Aorta (tissue), 5 donors: ENCODE results near the gene TRIM47. TPM values are rescaled to one million over a fixed set of nuclear protein-coding genes. Genes with fewer than 3 reads are reported as not detected.

Experiments used
- ATAC-seq: fragments of 200-7000 bp; cut with Tn5 transposase; one replicate; pipeline ENCODE4 v1.9.1; 2022; ENCODE audit warnings: moderate library complexity; ENCODE audit not compliant: low FRiP score
- DNase-seq, 2 donors: peaks; one replicate each; pipeline ENCODE4 v3.0.0-alpha.2; 2020
- H3K27ac ChIP-seq, 2 donors: one replicate each; pipeline ENCODE4 v1.5.1; 2013; ENCODE audit warnings: low read length in 2 of 2, mild to moderate bottlenecking in 2 of 2, moderate library complexity in 2 of 2, control low read depth in 1 of 2, inconsistent platforms in 1 of 2, low read depth in 1 of 2
- H3K27me3 ChIP-seq, 2 donors: one replicate each; pipeline ENCODE4 v1.6.1; 2013; ENCODE audit warnings: control low read depth in 1 of 2, low read length in 1 of 2, mild to moderate bottlenecking in 1 of 2, moderate library complexity in 1 of 2; ENCODE audit not compliant: insufficient read depth in 2 of 2, control insufficient read depth in 1 of 2
- H3K36me3 ChIP-seq, 2 donors: one replicate each; pipeline ENCODE4 v1.6.1; 2013; ENCODE audit warnings: control low read depth in 1 of 2, low read length in 1 of 2, mild to moderate bottlenecking in 1 of 2; ENCODE audit not compliant: insufficient read depth in 2 of 2, control insufficient read depth in 1 of 2
- H3K4me1 ChIP-seq, 2 donors: one replicate each; pipeline ENCODE4 v1.6.1; 2013; ENCODE audit warnings: low read length in 2 of 2, control low read depth in 1 of 2, mild to moderate bottlenecking in 1 of 2, moderate library complexity in 1 of 2; ENCODE audit not compliant: insufficient read depth in 2 of 2, control insufficient read depth in 1 of 2
- H3K4me3 ChIP-seq, 2 donors: one replicate each; pipeline ENCODE4 v1.5.1; 2013; ENCODE audit warnings: low read length in 2 of 2, control low read depth in 1 of 2, mild to moderate bottlenecking in 1 of 2
- H3K9me3 ChIP-seq: one replicate; pipeline ENCODE4 v1.6.1; 2013; ENCODE audit warnings: mild to moderate bottlenecking, low read length; ENCODE audit not compliant: control insufficient read depth
- WGBS, 2 donors: extraction: QIAGEN DNeasy Blood & Tissue Kit; methylation state at CpG; one replicate each; pipeline ENCODE4 v1.1.7; 2013; 5-methylcytosine and 5-hydroxymethylcytosine counted together
- intact Hi-C, 2 donors: fragments of 100-400 bp; cut with DNase I; formaldehyde crosslinking; loops; one replicate each; pipeline versions ENCODE4 v1.14.2 to v1.15.0; 2022
- polyA plus RNA-seq, 2 donors: library from polyadenylated mRNA; stranded (reverse); fragments of 200-250 nt; gene quantifications; one replicate each; pipeline ENCODE4 v1.2.3, GENCODE V29; 2013
- total RNA-seq, 2 donors: library from RNA; stranded (reverse); fragmentation: NEBNext Ultra II Directional; extraction: Animal tissue kit (Norgen Biotek cat#: 25700); gene quantifications; one replicate each; pipeline ENCODE4 v1.2.1, GENCODE V29; 2021
- donor health status: healthy with polysubstance abuse.
- donor health status: Bipolar disorder and iron deficiency.
- donor health status: DM: no; HTN: no; CAD: no.
- donor health status: DM: no; HTN: no; CAD: no.
- donor health status: DM: yes; HTN: yes; CAD: no.

The TRIM47 gene
- total and polyA plus RNA-seq, 4 donors, result 15.7 to 88.5 (median 43.7) TPM

DNA sequence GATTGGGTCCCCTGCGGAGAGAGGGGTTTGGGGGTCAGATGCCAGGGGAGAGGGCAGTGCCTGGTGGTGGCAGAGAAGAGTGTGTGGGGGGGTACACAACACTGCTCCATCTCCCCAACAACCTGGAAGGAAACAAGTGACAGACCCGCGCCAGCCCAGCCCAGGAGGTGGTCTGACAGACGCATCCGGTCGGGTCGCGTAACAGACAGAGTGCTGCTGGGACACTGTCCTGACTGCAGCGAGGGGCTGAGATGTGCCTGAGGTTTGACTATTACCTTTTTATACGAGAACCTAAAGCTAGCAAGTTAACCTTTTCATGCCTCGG, 50.3 kb downstream of the TRIM47 start:
- Histone ChIP-seq H3K9me3 (no peaks in the 10 kb centered on the region), H3K36me3 (no peaks in the 10 kb centered on the region), H3K27ac (peak overlapping the region in 1 of 2 donors; percentile 12), H3K4me1 (no peaks in the 10 kb centered on the region), H3K4me3 (no peak overlapping the region), H3K27me3 (no peaks in the 10 kb centered on the region)
- DNase-seq (no peak), ATAC-seq (peak; percentile 5)
- 60 to 69% methylated on average over 11 of the region's 11 CpGs for WGBS, 2 donors
- intact Hi-C loops, result loop anchor here in 1 of 2 donors (5.0 kb wide), 2 partner anchors 41 to 76 kb away; no protein-coding TSS in a partner anchor

GRCh38 chr17:75827308-75828075, 50.9 kb downstream of the TRIM47 start:
- H3K27ac ChIP-seq, result peak overlapping the region in 1 of 2 donors; percentile 61
- DNase-seq, result peak; percentile 75 to 88
- H3K4me1 ChIP-seq, result no peaks in the 10 kb centered on the region
- ATAC-seq, result peak; percentile 71
- WGBS, 2 donors, result 7 to 11% methylated on average over 19 to 21 of the region's 21 CpGs
- intact Hi-C loops, result loop anchor here in 1 of 2 donors (5.0 kb wide), 2 partner anchors 40 to 75 kb away; no protein-coding TSS in a partner anchor
- no peaks in the 10 kb centered on the region for H3K9me3 ChIP-seq
- no peak overlapping the region for H3K4me3 ChIP-seq
- no peaks in the 10 kb centered on the region for H3K36me3 ChIP-seq
- H3K27me3 ChIP-seq, result no peaks in the 10 kb centered on the region

DNA sequence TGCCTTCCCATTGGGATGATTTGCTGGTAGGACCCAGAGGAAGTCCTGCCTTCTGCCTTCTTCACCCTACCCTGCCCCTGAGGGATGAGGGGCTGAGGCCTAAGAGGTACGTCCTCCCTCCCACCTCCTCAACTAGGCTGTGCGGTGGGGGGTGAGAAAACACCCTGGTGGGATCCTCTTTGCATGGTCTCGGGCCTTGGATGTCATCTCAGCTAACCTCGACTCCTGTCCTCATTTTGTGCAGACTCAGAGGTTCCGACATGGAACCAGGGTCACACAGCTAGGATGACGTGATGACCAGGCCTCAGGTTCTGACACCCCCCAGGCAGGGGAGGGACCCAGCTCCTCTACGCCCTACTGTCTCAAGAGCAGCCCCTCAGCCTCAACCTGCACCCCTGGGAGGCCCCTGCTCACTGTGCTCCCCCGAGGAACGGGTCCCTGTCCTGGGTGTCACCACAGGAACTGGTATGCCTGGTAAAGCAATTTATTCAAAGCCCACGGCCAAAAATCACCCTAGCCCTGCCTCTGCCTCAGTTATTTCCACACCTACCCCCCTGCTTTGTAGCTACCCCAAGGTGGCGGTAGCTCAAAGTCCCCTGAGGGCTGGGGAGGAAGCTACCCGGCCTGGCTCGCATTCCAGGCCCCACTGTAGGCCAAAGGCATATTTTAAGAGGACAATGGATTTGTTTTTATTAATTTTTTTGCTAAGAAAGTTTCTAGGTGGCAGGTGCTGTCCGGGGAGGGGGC, 51.6 kb downstream of the TRIM47 start:
- no peak overlapping the region for H3K4me3 ChIP-seq
- intact Hi-C loops, result loop anchor here in 1 of 2 donors (5.0 kb wide), 2 partner anchors 39 to 74 kb away; no protein-coding TSS in a partner anchor
- no peak for ATAC-seq
- WGBS, 2 donors, result 56 to 62% methylated on average over 14 of the region's 14 CpGs
- peak overlapping the region in 1 of 2 donors; percentile 61 for H3K27ac ChIP-seq
- no peaks in the 10 kb centered on the region for H3K4me1 ChIP-seq
- DNase-seq, result no peak
- H3K36me3 ChIP-seq, result no peaks in the 10 kb centered on the region
- no peaks in the 10 kb centered on the region for H3K9me3 ChIP-seq
- H3K27me3 ChIP-seq, result no peaks in the 10 kb centered on the region

- ATAC-seq, result no peak
- DNase-seq, result no peak
- Histone ChIP-seq H3K4me3 (no peak overlapping the region), H3K9me3 (no peaks in the 10 kb centered on the region), H3K27me3 (no peaks in the 10 kb centered on the region), H3K36me3 (peaks cover 0 to 2% of the 10 kb centered on the region in 2 donors), H3K4me1 (no peaks in the 10 kb centered on the region), H3K27ac (no peak overlapping the region)
- intact Hi-C loops, result loop anchor here in 1 of 2 donors (5.0 kb wide), 2 partner anchors 39 to 74 kb away; no protein-coding TSS in a partner anchor
- 93 to 94% methylated on average over 12 of the region's 12 CpGs for WGBS, 2 donors
Measured at GRCh38 chr17:75825748-75826370, 52.5 kb downstream of the TRIM47 start.

GRCh38 chr17:75825149-75825552, 53.2 kb downstream of the TRIM47 start:
- H3K36me3 ChIP-seq, result peaks cover 0 to 4% of the 10 kb centered on the region in 2 donors
- H3K27me3 ChIP-seq, result no peaks in the 10 kb centered on the region
- DNase-seq (no peak), ATAC-seq (no peak)
- no peak overlapping the region for H3K4me3 ChIP-seq
- H3K4me1 ChIP-seq, result no peaks in the 10 kb centered on the region
- intact Hi-C loops, result loop anchor here in 1 of 2 donors (5.0 kb wide), 2 partner anchors 38 to 73 kb away; no protein-coding TSS in a partner anchor
- WGBS, 2 donors, result 89 to 90% methylated on average over 13 of the region's 13 CpGs
- H3K27ac ChIP-seq, result no peak overlapping the region
- no peaks in the 10 kb centered on the region for H3K9me3 ChIP-seq

- ATAC-seq (no peak), DNase-seq (no peak)
- intact Hi-C loops, result loop anchor here in 1 of 2 donors (5.0 kb wide), 2 partner anchors 37 to 72 kb away; no protein-coding TSS in a partner anchor
- Histone ChIP-seq H3K4me1 (no peaks in the 10 kb centered on the region), H3K9me3 (no peaks in the 10 kb centered on the region), H3K27ac (no peak overlapping the region), H3K4me3 (no peak overlapping the region), H3K27me3 (no peaks in the 10 kb centered on the region), H3K36me3 (peaks cover 0 to 7% of the 10 kb centered on the region in 2 donors)
- 44 to 48% methylated on average over 2 of the region's 2 CpGs for WGBS, 2 donors
Measured at GRCh38 chr17:75824666-75825065, 53.7 kb downstream of the TRIM47 start.

Other genes with a start within 250 kb of the TRIM47 start
- gene SMIM5, start 245.1 kb downstream of the TRIM47 start, total RNA-seq, result 1 to 10 TPM in 1 of 2 donors, under 1 TPM in 1; 0.23 to 1.2 TPM
- gene SMIM5, start 245.1 kb downstream of the TRIM47 start, polyA plus RNA-seq, result 1 to 10 TPM in 1 of 2 donors, under 1 TPM in 1; 0.05 to 2.1 TPM
- gene RECQL5, start 211.4 kb downstream of the TRIM47 start, total RNA-seq, result 10 to 100 TPM; 11.4 to 26.1 TPM
- gene RECQL5, start 211.4 kb downstream of the TRIM47 start, polyA plus RNA-seq, result 10 to 100 TPM in 1 of 2 donors, 1 to 10 TPM in 1; 3.3 to 40.6 TPM
- gene SAP30BP, start 211.2 kb downstream of the TRIM47 start, total RNA-seq, result 10 to 100 TPM; 72.6 to 78.6 TPM
- 100 to 1,000 TPM in 1 of 2 donors, 10 to 100 TPM in 1; 43.3 to 127 TPM for gene SAP30BP, start 211.2 kb downstream of the TRIM47 start, polyA plus RNA-seq
- 10 to 100 TPM; 40.3 to 69.5 TPM for gene ITGB4, start 157.1 kb downstream of the TRIM47 start, total RNA-seq
- 10 to 100 TPM in 1 of 2 donors, 1 to 10 TPM in 1; 7.5 to 13.9 TPM for gene ITGB4, start 157.1 kb downstream of the TRIM47 start, polyA plus RNA-seq
- gene GALK1, start 113.4 kb downstream of the TRIM47 start, total RNA-seq, result 10 to 100 TPM; 16.8 to 27.1 TPM
- 10 to 100 TPM; 16.9 to 44.8 TPM for gene GALK1, start 113.4 kb downstream of the TRIM47 start, polyA plus RNA-seq
- 10 to 100 TPM; 28.9 to 34.1 TPM for gene UNK, start 93.8 kb downstream of the TRIM47 start, total RNA-seq
- gene UNK, start 93.8 kb downstream of the TRIM47 start, polyA plus RNA-seq, result 10 to 100 TPM in 1 of 2 donors, 1 to 10 TPM in 1; 8.8 to 21.7 TPM
- gene UNC13D, start 34.2 kb downstream of the TRIM47 start, total RNA-seq, result 10 to 100 TPM; 17.7 to 20.0 TPM
- 10 to 100 TPM in 1 of 2 donors, 1 to 10 TPM in 1; 3.8 to 23.1 TPM for gene UNC13D, start 34.2 kb downstream of the TRIM47 start, polyA plus RNA-seq
- gene WBP2, start 23.2 kb downstream of the TRIM47 start, total RNA-seq, result 100 to 1,000 TPM; 104 to 122 TPM
- 100 to 1,000 TPM in 1 of 2 donors, 10 to 100 TPM in 1; 54.6 to 123 TPM for gene WBP2, start 23.2 kb downstream of the TRIM47 start, polyA plus RNA-seq
- 10 to 100 TPM; 15.1 to 26.6 TPM for gene TRIM65, start 18.4 kb upstream of the TRIM47 start, total RNA-seq
- gene TRIM65, start 18.4 kb upstream of the TRIM47 start, polyA plus RNA-seq, result 10 to 100 TPM; 10.0 to 12.8 TPM
- gene MRPL38, start 26.3 kb upstream of the TRIM47 start, total RNA-seq, result 10 to 100 TPM; 51.3 to 65.4 TPM
- 100 to 1,000 TPM in 1 of 2 donors, 10 to 100 TPM in 1; 25.2 to 128 TPM for gene MRPL38, start 26.3 kb upstream of the TRIM47 start, polyA plus RNA-seq
- gene FBF1, start 62.5 kb upstream of the TRIM47 start, total RNA-seq, result 10 to 100 TPM in 1 of 2 donors, 1 to 10 TPM in 1; 5.5 to 12.2 TPM
- 10 to 100 TPM in 1 of 2 donors, 1 to 10 TPM in 1; 1.0 to 21.6 TPM for gene FBF1, start 62.5 kb upstream of the TRIM47 start, polyA plus RNA-seq
- gene ACOX1, start 100.6 kb upstream of the TRIM47 start, total RNA-seq, result 10 to 100 TPM; 41.5 to 48.8 TPM
- 10 to 100 TPM; 14.6 to 16.2 TPM for gene ACOX1, start 100.6 kb upstream of the TRIM47 start, polyA plus RNA-seq
- 10 to 100 TPM in 1 of 2 donors, 1 to 10 TPM in 1; 8.9 to 15.1 TPM for gene TEN1, start 100.7 kb upstream of the TRIM47 start, total RNA-seq
- 10 to 100 TPM; 18.8 to 19.7 TPM for gene TEN1, start 100.7 kb upstream of the TRIM47 start, polyA plus RNA-seq
- gene CDK3, start 122.3 kb upstream of the TRIM47 start, total RNA-seq, result 1 to 10 TPM; 3.5 to 7.2 TPM
- gene CDK3, start 122.3 kb upstream of the TRIM47 start, polyA plus RNA-seq, result 10 to 100 TPM in 1 of 2 donors, 1 to 10 TPM in 1; 3.9 to 24.0 TPM
- gene EVPL, start 148.7 kb upstream of the TRIM47 start, total RNA-seq, result under 1 TPM; 0.16 to 0.21 TPM
- 10 to 100 TPM in 1 of 2 donors, under 1 TPM in 1; 0.10 to 12.5 TPM for gene EVPL, start 148.7 kb upstream of the TRIM47 start, polyA plus RNA-seq
- 10 to 100 TPM; 57.6 to 60.9 TPM for gene SRP68, start 193.9 kb upstream of the TRIM47 start, total RNA-seq
- 10 to 100 TPM; 35.1 to 41.8 TPM for gene SRP68, start 193.9 kb upstream of the TRIM47 start, polyA plus RNA-seq
- not detected for gene GALR2, start 196.2 kb upstream of the TRIM47 start, total RNA-seq
- gene GALR2, start 196.2 kb upstream of the TRIM47 start, polyA plus RNA-seq, result not detected
- gene ZACN, start 200.6 kb upstream of the TRIM47 start, total RNA-seq, result not detected
- 1 to 10 TPM in 1 of 2 donors, under 1 TPM in 1; 0.75 to 3.0 TPM for gene ZACN, start 200.6 kb upstream of the TRIM47 start, polyA plus RNA-seq
- 100 to 1,000 TPM in 1 of 2 donors, 10 to 100 TPM in 1; 98.8 to 138 TPM for gene EXOC7, start 225.2 kb upstream of the TRIM47 start, total RNA-seq
- 100 to 1,000 TPM in 1 of 2 donors, 10 to 100 TPM in 1; 25.7 to 102 TPM for gene EXOC7, start 225.2 kb upstream of the TRIM47 start, polyA plus RNA-seq